PFSK-1 (cell line): ENCODE results near the gene AGK.

Experiments used
- POLR2AphosphoS5 ChIP-seq: IDR thresholded peaks from 2 replicates; pipeline ENCODE4 v1.6.1; 2012; ENCODE audit warnings: low read depth, mild to moderate bottlenecking, control low read depth, low read length, moderate library complexity
- REST ChIP-seq, 2 experiments: IDR thresholded peaks; 2 replicates each; pipeline versions ENCODE4 v1.6.1 to v1.8.0; 2011 to 2012; ENCODE audit warnings: low read depth in 2 of 2, low read length in 2 of 2, control low read depth in 1 of 2, inconsistent platforms in 1 of 2, mild to moderate bottlenecking in 1 of 2, moderate library complexity in 1 of 2; ENCODE audit not compliant: insufficient read depth in 1 of 2
- SIN3A ChIP-seq: IDR thresholded peaks from 2 replicates; pipeline ENCODE4 v1.6.1; 2012; ENCODE audit warnings: mild to moderate bottlenecking, low read length, moderate library complexity, borderline replicate concordance; ENCODE audit not compliant: insufficient read depth

GRCh38 chr7:141676618-141677017, 125.4 kb downstream of the AGK start:
- TF ChIP-seq REST (IDR thresholded peaks at IDR 0.05; ENCODE audit: insufficient read depth in 1 of 2, low read depth in 2 of 2, low read length in 2 of 2) (no peak), POLR2AphosphoS5 (no peak), SIN3A (no peak)
